Testis (tissue), 3 donors: ENCODE results near the gene ZNF330. TPM values are rescaled to one million over a fixed set of nuclear protein-coding genes. Genes with fewer than 3 reads are reported as not detected.
"Not testable (repeated sequence)": the region's sequence is repeated elsewhere in the genome, so short reads cannot be mapped to it uniquely, and the experiment has no call there.

Source experiments
- DNase-seq: peaks from one replicate; pipeline ENCODE4 v3.0.0-alpha.2; 2019
- H3K27ac ChIP-seq, 2 donors: fragments of 200-600 bp; sonication (generic); one replicate each; pipeline ENCODE4 v1.5.1; 2019
- H3K27me3 ChIP-seq: fragments of 200-600 bp; sonication (generic); one replicate; pipeline ENCODE4 v1.5.1; 2019
- H3K36me3 ChIP-seq: fragments of 200-600 bp; sonication (generic); one replicate; pipeline ENCODE4 v1.5.1; 2017; ENCODE audit warnings: low read depth; ENCODE audit errors: missing control alignments
- H3K4me1 ChIP-seq: fragments of 200-600 bp; sonication (generic); one replicate; pipeline ENCODE4 v1.5.1; 2019
- H3K4me3 ChIP-seq, 2 donors: fragments of 200-600 bp; sonication (generic); one replicate each; pipeline ENCODE4 v1.5.1; 2017 to 2019
- H3K9me3 ChIP-seq: fragments of 200-600 bp; sonication (generic); one replicate; pipeline ENCODE4 v1.5.1; 2017
- CTCF ChIP-seq, 3 experiments: fragments of 450-650 bp in 2 of 3; fragments of 200-600 bp in 1 of 3; sonication (generic) in 1 of 3; IDR thresholded peaks; one replicate each; pipeline ENCODE4 v1.5.1; 2016 to 2019; ENCODE audit warnings: antibody characterized with exemption in 3 of 3, mild to moderate bottlenecking in 2 of 3, moderate library complexity in 1 of 3
- POLR2A ChIP-seq: fragments of 450-650 bp; IDR thresholded peaks from one replicate; pipeline ENCODE4 v1.6.1; 2017; ENCODE audit warnings: antibody characterized with exemption, mild to moderate bottlenecking, moderate library complexity
- WGBS, 2 donors: methylation state at CpG; one replicate each; pipeline ENCODE4 v1.1.5; 2018; 5-methylcytosine and 5-hydroxymethylcytosine counted together
- intact Hi-C: fragments of 100-400 bp; cut with DNase I; formaldehyde crosslinking; loops from one replicate; pipeline ENCODE4 v1.15.1; 2023; ENCODE audit warnings: low total_unique reads
- polyA plus RNA-seq: library from polyadenylated mRNA; stranded (reverse); fragments of 350-450 nt; fragmentation: Illumina TruSeq; extraction: RNeasy Lipid Tissue Mini Kit (QIAGEN cat#74804); gene quantifications from one replicate; pipeline ENCODE4 v1.2.3, GENCODE V29; 2014; ENCODE audit warnings: low read depth, low replicate concordance; ENCODE audit not compliant: insufficient read depth
- total RNA-seq, 2 donors: library from RNA; depleted of rRNA; stranded (reverse); fragments of >200 nt; gene quantifications; one replicate each; pipeline ENCODE4 v1.2.3, GENCODE V29; 2016

Gene ZNF330
- total and polyA plus RNA-seq, 3 donors from 2014 or later = 20.6 to 42.0 (median 22.8) TPM

- no peak for TF ChIP-seq POLR2A
- no peak for TF ChIP-seq CTCF (IDR thresholded peaks at IDR 0.05)
- Histone ChIP-seq H3K4me3 (no peak overlapping the region), H3K27me3 (no peaks in the 10 kb centered on the region), H3K36me3 (no peaks in the 10 kb centered on the region), H3K27ac (no peak overlapping the region), H3K9me3 (no peaks in the 10 kb centered on the region), H3K4me1 (no peaks in the 10 kb centered on the region)
- intact Hi-C loops = no loop called here
- no peak for DNase-seq
- WGBS, 2 donors = 69 to 79% methylated on average over 5 of the region's 5 CpGs
Observed at GRCh38 chr4:141216002-141216761, 4.5 kb upstream of the ZNF330 start.

- no peaks in the 10 kb centered on the region for H3K27me3 ChIP-seq
- peak overlapping the region in 1 of 2 donors; percentile 96 for H3K27ac ChIP-seq
- no peaks in the 10 kb centered on the region for H3K9me3 ChIP-seq
- TF ChIP-seq POLR2A (no peak), CTCF (IDR thresholded peaks at IDR 0.05) (no peak)
- H3K36me3 ChIP-seq = no peaks in the 10 kb centered on the region
- peaks cover 4% of the 10 kb centered on the region for H3K4me1 ChIP-seq
- DNase-seq = no peak
- intact Hi-C loops = no loop called here
- 54 to 63% methylated on average over 7 of the region's 7 CpGs for WGBS, 2 donors
- H3K4me3 ChIP-seq = peak overlapping the region; percentile 93 to 98
Observed at GRCh38 chr4:141220271-141220670, 424 bp upstream of the ZNF330 start.

- no peak for DNase-seq
- intact Hi-C loops = no loop called here
- Histone ChIP-seq H3K36me3 (no peaks in the 10 kb centered on the region), H3K4me3 (no peak overlapping the region), H3K4me1 (peaks cover 4% of the 10 kb centered on the region), H3K9me3 (no peaks in the 10 kb centered on the region), H3K27me3 (no peaks in the 10 kb centered on the region), H3K27ac (no peak overlapping the region)
- 92 to 97% methylated on average over 1 of the region's 1 CpG for WGBS, 2 donors
- no peak for TF ChIP-seq CTCF (IDR thresholded peaks at IDR 0.05)
- TF ChIP-seq POLR2A = no peak
Observed at GRCh38 chr4:141223418-141223817, 2.7 kb downstream of the ZNF330 start.

GRCh38 chr4:141227280-141227679 is 6.6 kb downstream of the ZNF330 start:
- H3K27me3 ChIP-seq, H3K27ac ChIP-seq, intact Hi-C loops, H3K36me3 ChIP-seq, DNase-seq, H3K4me1 ChIP-seq, H3K9me3 ChIP-seq, H3K4me3 ChIP-seq: not testable (repeated sequence)
- WGBS, 2 donors = 93 to 96% methylated on average over 5 of the region's 5 CpGs

GRCh38 chr4:141229408-141230101 is 8.9 kb downstream of the ZNF330 start:
- Histone ChIP-seq H3K9me3 (no peaks in the 10 kb centered on the region), H3K27me3 (no peaks in the 10 kb centered on the region), H3K36me3 (no peaks in the 10 kb centered on the region), H3K4me1 (no peaks in the 10 kb centered on the region), H3K27ac (no peak overlapping the region), H3K4me3 (no peak overlapping the region)
- intact Hi-C loops = no loop called here
- WGBS, 2 donors = 92 to 95% methylated on average over 5 of the region's 5 CpGs
- DNase-seq = no peak
- TF ChIP-seq CTCF (IDR thresholded peaks at IDR 0.05) (no peak), POLR2A (no peak)
